ENCODE data around the gene NFYA.

DNA sequence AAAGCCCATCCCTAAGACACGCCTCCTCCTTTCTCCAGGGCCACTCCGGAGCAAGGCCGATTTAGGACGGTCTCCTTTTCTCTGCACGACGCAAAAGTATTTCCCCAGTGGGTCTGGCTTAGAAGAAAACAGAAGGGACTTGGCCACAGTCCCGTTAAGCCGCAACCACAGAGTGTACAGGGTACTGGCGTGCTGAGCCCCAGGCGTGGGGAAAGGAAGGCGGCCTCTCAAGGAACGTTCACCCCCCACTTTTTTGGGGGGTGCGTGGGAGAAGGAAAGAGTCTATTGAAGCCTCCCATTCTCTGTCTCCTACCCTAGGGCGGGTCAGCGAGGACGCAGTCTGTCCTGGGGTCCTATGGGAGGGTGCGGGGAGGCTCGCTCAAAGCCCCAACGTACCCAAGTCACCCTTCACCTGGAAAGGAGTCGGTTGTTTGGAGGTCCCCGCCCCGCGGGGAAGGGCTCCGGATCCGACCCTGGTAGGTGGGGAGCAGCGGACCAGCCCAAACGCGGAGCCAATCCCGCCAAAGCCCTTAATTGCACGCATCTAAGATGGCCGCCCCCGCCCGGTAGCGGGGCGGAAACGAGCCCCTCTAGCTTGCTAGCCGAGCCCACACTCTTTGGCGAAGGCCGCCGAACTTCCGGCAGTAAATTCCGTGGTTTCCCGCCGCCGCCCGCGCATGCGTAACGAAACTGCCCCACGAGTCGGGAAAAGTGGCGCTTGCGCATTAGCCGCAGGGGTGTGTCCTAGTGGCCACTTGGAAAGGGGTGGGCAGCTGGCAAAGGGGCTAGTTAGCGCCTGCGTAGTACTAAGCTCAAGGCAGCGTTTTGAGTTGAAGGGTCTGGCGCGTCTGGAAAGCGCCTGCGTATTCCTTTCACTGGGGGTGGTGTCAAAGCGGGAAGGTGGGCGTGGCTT, 595 bp upstream of the NFYA start, which contains the start of gene OARD1:
- TF ChIP-seq, protein P1, sequence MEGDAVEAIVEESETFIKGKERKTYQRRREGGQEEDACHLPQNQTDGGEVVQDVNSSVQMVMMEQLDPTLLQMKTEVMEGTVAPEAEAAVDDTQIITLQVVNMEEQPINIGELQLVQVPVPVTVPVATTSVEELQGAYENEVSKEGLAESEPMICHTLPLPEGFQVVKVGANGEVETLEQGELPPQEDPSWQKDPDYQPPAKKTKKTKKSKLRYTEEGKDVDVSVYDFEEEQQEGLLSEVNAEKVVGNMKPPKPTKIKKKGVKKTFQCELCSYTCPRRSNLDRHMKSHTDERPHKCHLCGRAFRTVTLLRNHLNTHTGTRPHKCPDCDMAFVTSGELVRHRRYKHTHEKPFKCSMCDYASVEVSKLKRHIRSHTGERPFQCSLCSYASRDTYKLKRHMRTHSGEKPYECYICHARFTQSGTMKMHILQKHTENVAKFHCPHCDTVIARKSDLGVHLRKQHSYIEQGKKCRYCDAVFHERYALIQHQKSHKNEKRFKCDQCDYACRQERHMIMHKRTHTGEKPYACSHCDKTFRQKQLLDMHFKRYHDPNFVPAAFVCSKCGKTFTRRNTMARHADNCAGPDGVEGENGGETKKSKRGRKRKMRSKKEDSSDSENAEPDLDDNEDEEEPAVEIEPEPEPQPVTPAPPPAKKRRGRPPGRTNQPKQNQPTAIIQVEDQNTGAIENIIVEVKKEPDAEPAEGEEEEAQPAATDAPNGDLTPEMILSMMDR (conservative IDR thresholded peaks at IDR 0.05; ENCODE audit: low read length), result 0 out of 2 replicates have a peak, but pooled peaks have one; percentile 1
- no peak for TF ChIP-seq EZH2phosphoT487 (IDR thresholded peaks at IDR 0.05; ENCODE audit: borderline replicate concordance, low read depth, low read length)

All from OCI-LY7 (cell line).